ENCODE data around the gene MEAF6. TPM values are rescaled to one million over a fixed set of nuclear protein-coding genes. Genes with fewer than 3 reads are reported as not detected.

MEAF6 gene
- total and polyA plus RNA-seq, 2 of the 4 experiments (the other 2 are of a cell fraction), result 36.2 to 40.7 TPM

- Histone ChIP-seq H2BK20ac (ENCODE audit: low read depth, low read length) (no peak overlapping the region), H3K14ac (replicated peaks; ENCODE audit: low read depth, low read length) (no peak overlapping the region), H3K9ac (ENCODE audit: low read depth, low read length) (no peak overlapping the region), H2AFZ (replicated peaks; ENCODE audit: low read length, poor library complexity) (no peak overlapping the region), H4K91ac (ENCODE audit: insufficient read depth, low read depth, low read length) (no peak overlapping the region), H4K8ac (ENCODE audit: low read depth in 2 of 2, low read length in 2 of 2) (no peak overlapping the region), H2AK5ac (ENCODE audit: low read depth, low read length) (no peak overlapping the region), H3K4ac (ENCODE audit: low read depth, low read length) (no peak overlapping the region), H3K4me2 (ENCODE audit: low read depth, low read length) (no peak overlapping the region), H3K9me1 (ENCODE audit: insufficient read depth, low read length) (peaks cover 6% of the 10 kb centered on the region; the same call in 1 of the 2 replicates), H2BK120ac (ENCODE audit: low read depth, low read length) (no peak overlapping the region), H3K79me1 (ENCODE audit: low read depth in 1 of 2, low read length in 2 of 2) (peaks cover 24 to 40% of the 10 kb centered on the region in 2 experiments; a peak in 3 of 4 replicates), H3K36me3 (ENCODE audit: control insufficient read depth, insufficient read depth, low read length) (peaks cover 50% of the 10 kb centered on the region), H3K23ac (ENCODE audit: low read depth, low read length) (no peak overlapping the region), H2BK15ac (ENCODE audit: low read depth, low read length) (no peak overlapping the region), H2AK9ac (replicated peaks; ENCODE audit: low read depth, low read length, poor library complexity) (no peak overlapping the region), H2BK5ac (ENCODE audit: low read depth, low read length, poor library complexity, severe bottlenecking) (no peak overlapping the region), H3K9me3 (ENCODE audit: control insufficient read depth, insufficient read depth, low read length) (no peaks in the 10 kb centered on the region), H4K5ac (ENCODE audit: low read depth, low read length) (no peak overlapping the region), H3K18ac (ENCODE audit: low read depth, low read length) (no peak overlapping the region), H3K27ac (ENCODE audit: insufficient read depth, low read length) (no peak overlapping the region), H4K20me1 (ENCODE audit: insufficient read depth, low read length) (peaks cover 8% of the 10 kb centered on the region), H3K4me3 (ENCODE audit: insufficient read depth, low read depth, low read length) (no peak overlapping the region), H3K56ac (ENCODE audit: extremely low read depth, insufficient read depth, low read length) (no peak overlapping the region), H3K27me3 (ENCODE audit: control insufficient read depth, insufficient read depth, low read length) (no peaks in the 10 kb centered on the region), H3K4me1 (ENCODE audit: control insufficient read depth, insufficient read depth, low read length) (peaks cover 40% of the 10 kb centered on the region)
- dilution Hi-C loops (cut with HindIII; ENCODE audit: low sequenced_read_pairs, unreplicated experiment), result no loop called here
- whole genome bisulfite sequencing, 2 experiments (ENCODE audit: extremely low coverage in 2 of 2, insufficient read length in 1 of 2), result 93% methylated on average over 8 of the region's 29 CpGs; no CpG with 5 or more reads in 1 of the 2 experiments
- ATAC-seq (ENCODE audit: low read depth) (no peak), DNase-seq (no peak)
- intact Hi-C loops (cut with micrococcal nuclease), result no loop called here
- ChIA-PET POLR2A (ENCODE audit: unreplicated experiment) (no interaction called here), CTCF (no interaction called here)
- in situ Hi-C loops (cut with MboI; ENCODE audit: low sequenced_read_pairs), result no loop called here
- TF ChIP-seq FOS (IDR thresholded peaks at IDR 0.05; ENCODE audit: low read depth, low read length), result no peak
- no peak for TF ChIP-seq BHLHE40 (IDR thresholded peaks at IDR 0.05; ENCODE audit: low read depth, low read length)
- TF ChIP-seq ELK1 (IDR thresholded peaks at IDR 0.05; ENCODE audit: borderline replicate concordance, low read depth, low read length), result no peak
- no peak for TF ChIP-seq MXI1 (IDR thresholded peaks at IDR 0.05; ENCODE audit: borderline replicate concordance, low read depth, low read length)
- TF ChIP-seq MAZ (IDR thresholded peaks at IDR 0.05; ENCODE audit: borderline replicate concordance, low read depth, low read length), result no peak
- TF ChIP-seq RAD21 (IDR thresholded peaks at IDR 0.05; ENCODE audit: low read length), result no peak
- TF ChIP-seq RFX5 (IDR thresholded peaks at IDR 0.05; ENCODE audit: low read depth, low read length), result no peak
- no peak for TF ChIP-seq SMC3 (IDR thresholded peaks at IDR 0.05; ENCODE audit: low read depth, low read length)
- TF ChIP-seq CTCF (conservative IDR thresholded peaks at IDR 0.05; ENCODE audit: low read depth, low read length), result no peak
- TF ChIP-seq USF2 (IDR thresholded peaks at IDR 0.05; ENCODE audit: low read depth, low read length), result no peak
- no peak for TF ChIP-seq CHD1 (IDR thresholded peaks at IDR 0.05; ENCODE audit: low read depth, low read length)
- no peak for TF ChIP-seq POLR2A (IDR thresholded peaks at IDR 0.05; ENCODE audit: low read depth, low read length)
- no TSS peak for BruUV-seq (replicated peaks)
Measured at GRCh38 chr1:37482796-37483744, 31.5 kb downstream of the MEAF6 start.
